Measurements from ENCODE around the gene ZNF554. TPM values are rescaled to one million over a fixed set of nuclear protein-coding genes. Genes with fewer than 3 reads are reported as not detected.
"Not testable (repeated sequence)": the region's sequence is repeated elsewhere in the genome, so short reads cannot be mapped to it uniquely, and the experiment has no call there.

ZNF554 gene
- total RNA-seq, 1 experiment from 2014 or later = 1.7 TPM

DNA sequence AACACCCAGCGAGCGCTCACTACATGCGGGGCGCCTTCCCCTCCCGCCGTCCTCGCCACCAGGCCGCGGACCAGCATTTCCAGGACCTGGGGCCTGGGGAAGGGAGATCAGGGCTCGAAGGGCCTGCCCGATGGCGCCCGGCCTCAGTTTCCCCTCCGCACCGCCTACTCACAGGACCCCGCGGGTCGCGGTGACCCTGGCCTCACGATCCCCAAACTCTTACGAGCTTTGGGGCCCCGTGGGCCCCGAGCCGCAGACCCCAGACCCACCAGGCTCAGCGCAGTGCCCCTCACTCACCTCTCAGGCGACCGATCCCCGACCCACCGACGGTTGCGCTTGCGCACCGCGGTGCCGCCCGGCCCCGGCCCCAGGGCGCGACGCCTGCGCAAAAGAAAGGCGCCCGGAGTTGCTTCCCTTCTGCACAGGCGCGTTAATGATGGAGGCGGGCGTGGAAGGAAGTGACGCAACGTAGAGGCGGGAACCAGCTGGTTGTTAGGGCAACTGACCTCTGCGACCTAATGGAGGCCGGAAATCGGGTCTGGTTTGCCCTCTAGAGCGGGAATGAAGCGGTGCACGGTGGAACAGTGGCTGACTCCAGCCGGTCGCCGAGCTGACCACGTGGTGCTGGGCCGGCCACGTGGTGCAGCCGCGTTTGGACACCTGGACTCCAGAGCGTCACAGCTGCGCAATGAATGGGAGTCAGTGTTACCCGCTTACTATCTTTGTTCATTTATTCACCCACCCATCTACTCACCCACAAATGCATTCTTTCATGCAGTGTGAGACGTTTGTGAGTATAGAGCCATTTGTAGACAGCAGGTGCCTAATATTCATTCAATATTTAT lies 36.5 kb upstream of the ZNF554 start, which contains the start of gene SGTA:
Gene SGTA (minus strand): TSS at position 338 of the 845 bp plus-strand sequence. CDS start 14,205 bp downstream, outside the sequence.
- DNase-seq (ENCODE audit: low read depth in 1 of 2, low spot score in 2 of 2) = peak; percentile 97 to 99
- peak within 1 kb of the TSS; percentile 69 for H3K27ac ChIP-seq
- H3K4me1 ChIP-seq (replicated peaks) = peaks cover 21% of the 10 kb centered on the region
- no peaks in the 10 kb centered on the region for H3K27me3 ChIP-seq (replicated peaks)
- no peaks in the 10 kb centered on the region for H3K9me3 ChIP-seq (replicated peaks)
- peaks cover 20% of the 10 kb centered on the region for H3K36me3 ChIP-seq
- H3K4me3 ChIP-seq = peak within 1 kb of the TSS; percentile 79

DNA sequence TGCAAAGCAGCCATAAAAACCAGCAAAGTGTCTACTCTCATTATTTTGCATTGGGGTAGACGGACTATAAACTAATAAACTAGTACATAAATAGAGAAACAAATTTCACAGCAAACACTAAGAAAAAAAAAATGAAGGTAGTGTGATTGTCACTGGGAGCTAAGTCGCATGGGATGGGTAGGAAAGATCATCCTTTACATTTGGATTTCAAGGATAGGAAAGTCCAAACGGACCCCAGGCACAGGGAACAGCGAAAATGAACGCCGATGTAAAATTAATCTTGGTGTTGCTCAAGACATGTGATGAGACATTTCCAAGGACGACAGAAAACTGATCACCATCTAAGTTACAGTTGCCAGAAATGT lies 35.9 kb upstream of the ZNF554 start:
- Histone ChIP-seq H3K4me1 (replicated peaks) (peaks cover 21% of the 10 kb centered on the region), H3K27me3 (replicated peaks) (no peaks in the 10 kb centered on the region), H3K36me3 (peaks cover 20% of the 10 kb centered on the region), H3K9me3 (replicated peaks) (no peaks in the 10 kb centered on the region), H3K4me3 (peak overlapping the region; percentile 79), H3K27ac (no peak overlapping the region)
- no peak for DNase-seq (ENCODE audit: low read depth in 1 of 2, low spot score in 2 of 2)

DNA sequence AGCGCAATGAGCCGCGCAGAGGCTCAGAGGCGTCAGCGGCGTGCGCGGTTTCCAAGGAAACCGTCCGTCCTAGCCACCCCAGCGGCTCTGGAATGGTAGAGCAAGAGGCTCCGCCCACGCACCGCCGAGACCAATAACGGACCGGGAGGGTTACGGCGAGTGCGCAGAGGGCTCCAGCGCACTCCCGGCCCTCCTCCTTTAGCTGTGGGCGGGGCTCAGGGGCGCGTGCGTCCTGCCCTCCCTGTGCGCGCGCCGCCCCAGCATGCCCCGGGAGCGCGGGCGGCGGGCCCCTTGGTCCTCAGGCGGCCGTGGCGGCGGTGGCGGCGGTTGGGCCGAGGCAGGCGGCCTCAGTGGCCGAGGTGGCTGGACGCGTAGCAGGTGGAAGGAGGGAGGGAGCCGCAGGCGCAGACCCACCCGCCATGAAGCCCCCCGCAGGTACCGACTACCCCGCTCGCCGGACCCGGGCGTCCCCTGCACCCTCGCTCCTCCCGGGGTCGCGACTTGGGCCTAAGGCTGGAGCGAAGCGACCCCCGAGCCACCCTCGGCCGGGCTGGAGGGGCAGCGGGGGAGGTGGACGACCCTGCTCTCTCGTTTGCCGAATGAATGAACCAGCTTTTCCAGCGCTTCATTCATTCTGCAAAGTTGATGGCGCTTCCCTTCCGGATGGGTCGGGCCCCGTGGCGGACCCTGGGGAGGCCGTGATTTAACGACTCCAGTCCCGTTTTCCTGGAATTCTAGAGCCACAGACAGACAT lies 34.2 kb upstream of the ZNF554 start, which contains the start of gene THOP1:
Gene THOP1 (plus strand): TSS at position 260 of the 754 bp plus-strand sequence. CDS start 160 bp downstream, at position 420.
- Histone ChIP-seq H3K27me3 (replicated peaks) (no peaks in the 10 kb centered on the region), H3K36me3 (peaks cover 27% of the 10 kb centered on the region), H3K4me3 (peak within 1 kb of the TSS; percentile 76), H3K27ac (peak within 1 kb of the TSS; percentile 30), H3K4me1 (replicated peaks) (peaks cover 21% of the 10 kb centered on the region), H3K9me3 (replicated peaks) (no peaks in the 10 kb centered on the region)
- DNase-seq (ENCODE audit: low read depth in 1 of 2, low spot score in 2 of 2) = peak; percentile 97 to 99

GRCh38 chr19:2787115-2787514 lies 32.6 kb upstream of the ZNF554 start:
- Histone ChIP-seq H3K27ac (no peak overlapping the region), H3K4me1 (replicated peaks) (peaks cover 17% of the 10 kb centered on the region), H3K36me3 (peaks cover 38% of the 10 kb centered on the region), H3K4me3 (no peak overlapping the region), H3K9me3 (replicated peaks) (no peaks in the 10 kb centered on the region), H3K27me3 (replicated peaks) (no peaks in the 10 kb centered on the region)
- no peak for DNase-seq (ENCODE audit: low read depth in 1 of 2, low spot score in 2 of 2)

- Histone ChIP-seq H3K27me3 (replicated peaks) (no peaks in the 10 kb centered on the region), H3K36me3 (peaks cover 33% of the 10 kb centered on the region), H3K9me3 (replicated peaks) (no peaks in the 10 kb centered on the region), H3K4me1 (replicated peaks) (peaks cover 12% of the 10 kb centered on the region), H3K4me3 (no peak overlapping the region), H3K27ac (no peak overlapping the region)
- no peak for DNase-seq (ENCODE audit: low read depth in 1 of 2, low spot score in 2 of 2)
These were observed 31.4 kb upstream of the ZNF554 start for GRCh38 chr19:2788237-2788636.

DNA sequence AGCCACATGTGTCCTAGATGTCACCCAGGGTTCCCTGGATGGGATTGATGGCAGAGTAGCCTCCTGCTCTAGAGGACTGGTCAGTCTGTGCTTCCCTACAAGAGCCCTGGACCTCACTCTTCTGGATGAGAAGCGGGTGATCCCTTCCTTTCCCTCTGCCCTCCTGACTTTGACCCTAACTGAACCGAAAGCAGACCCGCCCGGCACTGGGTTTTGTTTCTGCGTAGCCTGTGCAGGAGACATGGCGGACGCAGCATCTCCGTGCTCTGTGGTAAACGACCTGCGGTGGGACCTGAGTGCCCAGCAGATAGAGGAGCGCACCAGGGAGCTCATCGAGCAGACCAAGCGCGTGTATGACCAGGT lies 29.5 kb upstream of the ZNF554 start:
- H3K36me3 ChIP-seq = peaks cover 52% of the 10 kb centered on the region
- no peaks in the 10 kb centered on the region for H3K9me3 ChIP-seq (replicated peaks)
- no peaks in the 10 kb centered on the region for H3K27me3 ChIP-seq (replicated peaks)
- H3K4me1 ChIP-seq (replicated peaks) = peaks cover 5% of the 10 kb centered on the region
- H3K27ac ChIP-seq = no peak overlapping the region
- H3K4me3 ChIP-seq = no peak overlapping the region
- DNase-seq (ENCODE audit: low read depth in 1 of 2, low spot score in 2 of 2) = no peak

- DNase-seq (ENCODE audit: low read depth in 1 of 2, low spot score in 2 of 2) = no peak
- no peak overlapping the region for H3K4me3 ChIP-seq
- peaks cover 55% of the 10 kb centered on the region for H3K36me3 ChIP-seq
- peaks cover 5% of the 10 kb centered on the region for H3K4me1 ChIP-seq (replicated peaks)
- no peaks in the 10 kb centered on the region for H3K27me3 ChIP-seq (replicated peaks)
- no peaks in the 10 kb centered on the region for H3K9me3 ChIP-seq (replicated peaks)
- no peak overlapping the region for H3K27ac ChIP-seq
These were observed 29.0 kb upstream of the ZNF554 start for GRCh38 chr19:2790557-2791271.

GRCh38 chr19:2791440-2791839 lies 28.2 kb upstream of the ZNF554 start:
- H3K4me1 ChIP-seq (replicated peaks) = no peaks in the 10 kb centered on the region; the same call in 1 of the 2 replicates
- H3K36me3 ChIP-seq = peaks cover 62% of the 10 kb centered on the region
- no peaks in the 10 kb centered on the region for H3K9me3 ChIP-seq (replicated peaks)
- H3K27me3 ChIP-seq (replicated peaks) = no peaks in the 10 kb centered on the region
- no peak for DNase-seq (ENCODE audit: low read depth in 1 of 2, low spot score in 2 of 2)
- no peak overlapping the region for H3K4me3 ChIP-seq
- H3K27ac ChIP-seq = no peak overlapping the region

- no peaks in the 10 kb centered on the region for H3K27me3 ChIP-seq (replicated peaks)
- no peaks in the 10 kb centered on the region for H3K4me1 ChIP-seq (replicated peaks)
- H3K9me3 ChIP-seq (replicated peaks) = no peaks in the 10 kb centered on the region
- peaks cover 66% of the 10 kb centered on the region for H3K36me3 ChIP-seq
- no peak overlapping the region for H3K4me3 ChIP-seq
- DNase-seq (ENCODE audit: low read depth in 1 of 2, low spot score in 2 of 2) = no peak
- H3K27ac ChIP-seq = no peak overlapping the region
These were observed 27.8 kb upstream of the ZNF554 start for GRCh38 chr19:2791876-2792275.

GRCh38 chr19:2792666-2793065 lies 27.0 kb upstream of the ZNF554 start:
- not testable (repeated sequence) for H3K9me3 ChIP-seq (replicated peaks); H3K27me3 ChIP-seq (replicated peaks); DNase-seq (ENCODE audit: low read depth in 1 of 2, low spot score in 2 of 2); H3K27ac ChIP-seq; H3K4me3 ChIP-seq; H3K4me1 ChIP-seq (replicated peaks)
- H3K36me3 ChIP-seq = peaks cover 69% of the 10 kb centered on the region

DNA sequence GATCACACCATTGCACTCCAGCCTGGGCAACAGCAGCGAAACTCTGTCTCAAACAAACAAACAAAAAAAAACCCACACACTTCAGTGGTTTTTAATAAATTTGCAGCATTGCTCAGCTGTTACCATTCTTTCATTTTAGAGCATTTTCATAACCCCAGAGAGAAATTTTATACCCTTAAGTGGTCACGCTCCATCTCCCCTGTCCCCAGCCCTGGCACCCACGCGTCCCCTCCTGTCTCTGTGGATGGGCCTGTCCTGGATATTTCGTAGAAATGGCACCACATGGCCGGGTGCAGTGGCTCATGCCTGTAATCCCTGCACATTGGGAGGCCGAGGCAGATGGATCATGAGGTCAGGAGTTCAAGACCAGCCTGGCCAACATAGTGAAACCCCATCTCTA lies 26.5 kb upstream of the ZNF554 start:
- no peaks in the 10 kb centered on the region for H3K9me3 ChIP-seq (replicated peaks)
- H3K27ac ChIP-seq = no peak overlapping the region
- DNase-seq (ENCODE audit: low read depth in 1 of 2, low spot score in 2 of 2) = no peak
- no peaks in the 10 kb centered on the region for H3K4me1 ChIP-seq (replicated peaks)
- no peak overlapping the region for H3K4me3 ChIP-seq
- H3K36me3 ChIP-seq = peaks cover 67% of the 10 kb centered on the region
- no peaks in the 10 kb centered on the region for H3K27me3 ChIP-seq (replicated peaks)

DNA sequence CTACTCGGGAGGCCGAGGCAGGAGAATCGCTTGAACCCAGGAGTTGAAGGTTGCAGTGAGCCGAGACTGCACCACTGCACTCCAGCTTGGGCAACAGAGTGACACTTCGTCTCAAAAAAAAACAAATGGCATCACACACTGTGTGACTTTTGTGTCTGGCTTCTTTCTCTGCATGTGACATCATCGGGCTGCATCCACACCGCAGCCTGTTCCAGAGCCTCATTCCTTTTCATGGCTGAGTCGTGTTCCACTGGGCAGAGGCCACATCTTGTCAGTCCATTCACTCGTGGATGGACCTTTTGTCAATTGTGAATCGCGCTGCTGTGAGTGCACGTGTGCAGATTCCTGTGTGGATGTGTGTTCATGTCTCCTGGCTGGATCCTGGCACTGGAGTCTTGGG lies 26.1 kb upstream of the ZNF554 start:
- H3K36me3 ChIP-seq = peaks cover 70% of the 10 kb centered on the region
- no peaks in the 10 kb centered on the region for H3K9me3 ChIP-seq (replicated peaks)
- no peak overlapping the region for H3K27ac ChIP-seq
- DNase-seq (ENCODE audit: low read depth in 1 of 2, low spot score in 2 of 2) = no peak
- no peaks in the 10 kb centered on the region for H3K4me1 ChIP-seq (replicated peaks)
- H3K27me3 ChIP-seq (replicated peaks) = no peaks in the 10 kb centered on the region
- no peak overlapping the region for H3K4me3 ChIP-seq

DNA sequence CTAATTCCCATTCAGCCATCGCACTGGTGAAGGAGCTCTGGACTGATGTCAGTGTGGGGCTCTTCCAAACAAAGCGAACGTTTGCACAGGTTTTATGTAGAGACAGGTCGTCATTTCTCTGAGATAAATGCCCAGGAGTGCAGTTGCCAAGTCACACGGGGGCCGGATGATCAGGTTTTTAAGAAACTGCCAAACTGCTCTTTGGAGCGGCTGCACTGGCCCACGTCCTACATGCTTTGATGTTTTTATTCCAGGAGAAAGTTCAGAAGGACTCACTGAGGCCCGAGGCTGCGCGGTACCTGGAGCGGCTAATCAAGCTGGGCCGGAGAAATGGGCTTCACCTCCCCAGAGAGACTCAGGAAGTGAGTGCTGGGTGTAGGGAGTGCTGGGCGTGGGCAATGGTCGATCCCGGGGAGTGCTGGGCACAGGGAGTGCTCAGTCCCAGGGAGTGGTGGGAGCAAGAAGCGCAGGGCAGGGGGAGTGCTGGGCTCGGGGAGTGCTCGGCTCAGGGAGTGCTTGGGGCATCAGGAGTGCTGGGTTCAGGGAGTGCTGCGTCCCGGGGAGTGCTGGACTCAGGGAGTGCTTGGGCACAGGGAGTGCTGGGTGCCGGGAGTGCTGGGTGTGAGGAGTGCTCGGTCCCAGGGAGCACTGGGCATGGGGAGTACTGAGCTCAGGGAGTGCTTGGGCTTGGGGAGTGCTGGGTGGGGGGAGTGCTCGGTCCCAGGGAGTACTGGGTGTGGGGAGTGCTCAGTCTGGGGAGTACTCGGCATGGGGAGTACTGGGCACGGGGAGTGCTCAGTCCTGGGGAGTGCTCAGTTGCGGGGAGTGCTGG lies 23.6 kb upstream of the ZNF554 start:
- Histone ChIP-seq H3K4me1 (replicated peaks) (no peaks in the 10 kb centered on the region), H3K4me3 (no peak overlapping the region), H3K27ac (no peak overlapping the region), H3K9me3 (replicated peaks) (no peaks in the 10 kb centered on the region), H3K27me3 (replicated peaks) (no peaks in the 10 kb centered on the region), H3K36me3 (peaks cover 79% of the 10 kb centered on the region)
- DNase-seq (ENCODE audit: low read depth in 1 of 2, low spot score in 2 of 2) = no peak

Measured in SJSA1 (cell line).